WTC11 (cell line): ENCODE data around the gene RASSF3.

Source experiments
- CBFB ChIP-seq: sonication (generic); formaldehyde crosslinking; IDR thresholded peaks from 2 replicates; pipeline ENCODE4 v1.8.1; 2022; ENCODE audit warnings: mild to moderate bottlenecking, low read depth, missing genetic modification reagents
- CTCF ChIP-seq: fragments of 200-600 bp; IDR thresholded peaks from 2 replicates; pipeline ENCODE4 v1.8.0; 2022; ENCODE audit warnings: antibody characterized with exemption
- ESRRA ChIP-seq: sonication (generic); formaldehyde crosslinking; IDR thresholded peaks from 2 replicates; pipeline ENCODE4 v1.8.1; 2022; ENCODE audit warnings: mild to moderate bottlenecking, missing genetic modification reagents, borderline replicate concordance
- HMGXB4 ChIP-seq: sonication (generic); formaldehyde crosslinking; IDR thresholded peaks from 2 replicates; pipeline ENCODE4 v1.8.1; 2023; ENCODE audit warnings: mild to moderate bottlenecking, moderate library complexity, missing genetic modification reagents
- JUN ChIP-seq: sonication (generic); formaldehyde crosslinking; IDR thresholded peaks from 2 replicates; pipeline ENCODE4 v1.8.0; 2023; ENCODE audit warnings: mild to moderate bottlenecking, missing genetic modification reagents
- MLX ChIP-seq: sonication (generic); formaldehyde crosslinking; IDR thresholded peaks from 2 replicates; pipeline ENCODE4 v1.8.1; 2023; ENCODE audit warnings: mild to moderate bottlenecking, missing genetic modification reagents, moderate library complexity
- MXD4 ChIP-seq: fragments of 250-450 bp; sonication (Bioruptor Pico); IDR thresholded peaks from 2 replicates; pipeline ENCODE4 v1.8.0; 2021; ENCODE audit warnings: mild to moderate bottlenecking, moderate library complexity, borderline replicate concordance
- NFYB ChIP-seq: sonication (generic); formaldehyde crosslinking; conservative IDR thresholded peaks from 2 replicates; pipeline ENCODE4 v1.8.0; 2022; ENCODE audit warnings: low read depth, missing genetic modification reagents
- NR2C2 ChIP-seq: sonication (generic); formaldehyde crosslinking; IDR thresholded peaks from 2 replicates; pipeline ENCODE4 v1.8.0; 2022; ENCODE audit warnings: mild to moderate bottlenecking, missing genetic modification reagents
- OVOL2 ChIP-seq: fragments of 250-450 bp; sonication (Bioruptor Pico); IDR thresholded peaks from 2 replicates; pipeline ENCODE4 v1.9.0; 2021; ENCODE audit warnings: mild to moderate bottlenecking, borderline replicate concordance
- TCF7 ChIP-seq: sonication (generic); formaldehyde crosslinking; IDR thresholded peaks from 2 replicates; pipeline ENCODE4 v1.8.0; 2022; ENCODE audit warnings: mild to moderate bottlenecking, low read depth, missing genetic modification reagents, moderate library complexity
- TEAD4 ChIP-seq: sonication (generic); formaldehyde crosslinking; IDR thresholded peaks from 2 replicates; pipeline ENCODE4 v1.8.0; 2022; ENCODE audit warnings: mild to moderate bottlenecking, missing genetic modification reagents
- ZBTB21 ChIP-seq: sonication (generic); formaldehyde crosslinking; IDR thresholded peaks from 2 replicates; pipeline ENCODE4 v1.8.1; 2023; ENCODE audit warnings: mild to moderate bottlenecking, missing genetic modification reagents, borderline replicate concordance
- ZNF423 ChIP-seq: fragments of 250-450 bp; sonication (Bioruptor Pico); IDR thresholded peaks from 2 replicates; pipeline ENCODE4 v2.1.2; 2022; ENCODE audit warnings: mild to moderate bottlenecking, moderate library complexity

GRCh38 chr12:64685050-64685449, 74.8 kb downstream of the RASSF3 start:
- no peak for TF ChIP-seq TEAD4 (CRISPR knock-in tag)
- no peak for TF ChIP-seq CTCF
- TF ChIP-seq ZBTB21 (CRISPR knock-in tag), result no peak
- no peak for TF ChIP-seq ZNF423
- TF ChIP-seq OVOL2, result no peak
- TF ChIP-seq HMGXB4 (CRISPR knock-in tag), result no peak
- no peak for TF ChIP-seq TCF7 (CRISPR knock-in tag)
- no peak for TF ChIP-seq JUN
- TF ChIP-seq CBFB (CRISPR knock-in tag), result no peak
- TF ChIP-seq ESRRA (CRISPR knock-in tag), result no peak
- TF ChIP-seq NFYB (CRISPR knock-in tag), result no peak
- TF ChIP-seq NR2C2, result no peak
- no peak for TF ChIP-seq MXD4 (CRISPR knock-in tag)
- TF ChIP-seq MLX (CRISPR knock-in tag), result no peak
